Measurements from ENCODE around the gene EFHC1. TPM values are rescaled to one million over a fixed set of nuclear protein-coding genes. Genes with fewer than 3 reads are reported as not detected.
A peak's percentile ranks its signal among the peaks of the same experiment; 100 is the strongest.

EFHC1 gene
- total and polyA plus RNA-seq, 12 donors, result 3.3 to 14.3 (median 5.8) TPM

GRCh38 chr6:52516943-52517342, 96.8 kb downstream of the EFHC1 start:
- 97 to 99% methylated on average over 3 of the region's 3 CpGs for WGBS, 2 donors
- no peak for DNase-seq
- TF ChIP-seq CTCF (IDR thresholded peaks at IDR 0.05), result no peak
- Histone ChIP-seq H3K4me3 (no peak overlapping the region), H3K4me1 (peaks cover 21 to 87% (median 47%) of the 10 kb centered on the region in 9 donors), H3K27me3 (no peaks in the 10 kb centered on the region), H3K9me3 (no peaks in the 10 kb centered on the region), H3K27ac (peak overlapping the region in 6 of 10 donors; percentile 85 to 94 (median 90)), H3K36me3 (peaks cover 0 to 51% (median 8%) of the 10 kb centered on the region in 9 donors)
- no peak for ATAC-seq
- intact Hi-C loops (cut with DNase I), result loop anchor here in 7 of 10 donors (2.0 to 10.0 kb wide), 7 partner anchors 55 to 148 kb away; partner anchors contain the start of gene TRAM2 (in 4 of the 7)

- H3K27me3 ChIP-seq, result no peaks in the 10 kb centered on the region
- no peaks in the 10 kb centered on the region for H3K9me3 ChIP-seq
- peak overlapping the region in 1 of 10 donors; percentile 14 for H3K4me3 ChIP-seq
- peaks cover 0 to 50% (median 8%) of the 10 kb centered on the region in 9 donors for H3K36me3 ChIP-seq
- peak overlapping the region; percentile 79 to 94 (median 89) for H3K27ac ChIP-seq
- no peak for TF ChIP-seq CTCF (IDR thresholded peaks at IDR 0.05)
- peaks cover 26 to 87% (median 47%) of the 10 kb centered on the region in 9 donors for H3K4me1 ChIP-seq
- peak; percentile 81 to 91 for DNase-seq
- ATAC-seq, result peak; percentile 93 to 97 (median 94)
- intact Hi-C loops (cut with DNase I), result loop anchor here in 7 of 10 donors (2.0 to 10.0 kb wide), 7 partner anchors 55 to 147 kb away; partner anchors contain the start of gene TRAM2 (in 4 of the 7)
- 30 to 33% methylated on average over 14 of the region's 14 CpGs for WGBS, 2 donors
These were observed 97.5 kb downstream of the EFHC1 start for GRCh38 chr6:52517502-52518278.

- WGBS, 2 donors, result 77 to 78% methylated on average over 13 of the region's 13 CpGs
- Histone ChIP-seq H3K4me3 (peak overlapping the region in 1 of 10 donors; percentile 14), H3K36me3 (peaks cover 0 to 45% (median 8%) of the 10 kb centered on the region in 9 donors), H3K27me3 (no peaks in the 10 kb centered on the region), H3K9me3 (no peaks in the 10 kb centered on the region), H3K27ac (peak overlapping the region; percentile 79 to 94 (median 89)), H3K4me1 (peaks cover 24 to 87% (median 47%) of the 10 kb centered on the region in 9 donors)
- intact Hi-C loops (cut with DNase I), result loop anchor here in 5 of 10 donors (5.0 to 10.0 kb wide), 4 partner anchors 54 to 146 kb away; partner anchors contain the start of gene TRAM2 (in 3 of the 5)
- ATAC-seq (no peak), DNase-seq (no peak)
- no peak for TF ChIP-seq CTCF (IDR thresholded peaks at IDR 0.05)
These were observed 98.3 kb downstream of the EFHC1 start for GRCh38 chr6:52518279-52518945.

DNA sequence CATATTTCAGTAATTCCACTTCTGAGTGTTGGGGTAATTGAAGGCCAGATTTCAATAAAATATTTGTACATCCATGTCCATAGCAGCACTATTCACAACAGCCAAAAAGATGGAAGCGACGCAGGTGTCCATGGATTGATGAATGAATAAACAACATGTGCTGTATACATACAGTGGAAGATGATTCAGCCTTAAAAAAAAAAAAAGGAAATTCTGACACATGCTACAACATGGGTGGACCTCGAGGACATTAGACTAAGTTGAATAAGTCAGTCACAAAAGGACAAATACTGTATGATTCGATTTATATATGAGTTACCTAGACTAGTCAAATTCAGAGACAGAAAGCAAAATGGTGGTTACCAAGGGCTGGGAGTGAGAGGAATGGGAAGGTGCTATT, 99.5 kb downstream of the EFHC1 start:
- WGBS, 2 donors, result 88 to 93% methylated on average over 4 of the region's 4 CpGs
- no peaks in the 10 kb centered on the region for H3K9me3 ChIP-seq
- DNase-seq, result no peak
- peaks cover 0 to 34% (median 8%) of the 10 kb centered on the region in 9 donors for H3K36me3 ChIP-seq
- H3K27me3 ChIP-seq, result no peaks in the 10 kb centered on the region
- peaks cover 19 to 83% (median 42%) of the 10 kb centered on the region in 9 donors for H3K4me1 ChIP-seq
- ATAC-seq, result no peak
- intact Hi-C loops (cut with DNase I), result loop anchor here in 5 of 10 donors (5.0 to 10.0 kb wide), 4 partner anchors 53 to 145 kb away; partner anchors contain the start of gene TRAM2 (in 3 of the 5)
- H3K27ac ChIP-seq, result peak overlapping the region in 1 of 10 donors; percentile 6
- H3K4me3 ChIP-seq, result no peak overlapping the region
- no peak for TF ChIP-seq CTCF (IDR thresholded peaks at IDR 0.05)
